GM20000 (cell line): ENCODE results near the gene CTDSP2.

Source experiments
- DNase-seq: peaks from one replicate; pipeline ENCODE4 v3.0.0; 2012; ENCODE audit warnings: low spot score
- CTCF ChIP-seq: IDR thresholded peaks from 2 replicates; pipeline ENCODE4 v1.5.1; 2012; ENCODE audit warnings: mild to moderate bottlenecking, control low read depth; ENCODE audit errors: extremely low read depth, missing control alignments

CTDSP2 gene

GRCh38 chr12:57848208-57848607 is 1.7 kb upstream of the CTDSP2 start:
- no peak for DNase-seq
- TF ChIP-seq CTCF: no peak

GRCh38 chr12:57846285-57846576 is 298 bp downstream of the CTDSP2 start:
- peak; percentile 63 for DNase-seq
- no peak for TF ChIP-seq CTCF

GRCh38 chr12:57845478-57846284 is 848 bp downstream of the CTDSP2 start:
- DNase-seq: peak; percentile 84
- no peak for TF ChIP-seq CTCF

GRCh38 chr12:57844709-57845477 is 1.6 kb downstream of the CTDSP2 start:
- DNase-seq: peak; percentile 61
- TF ChIP-seq CTCF: no peak

GRCh38 chr12:57842342-57843294 is 3.9 kb downstream of the CTDSP2 start:
- no peak for DNase-seq
- TF ChIP-seq CTCF: no peak

- no peak for DNase-seq
- no peak for TF ChIP-seq CTCF
Measured at GRCh38 chr12:57841445-57841844, 5.1 kb downstream of the CTDSP2 start.
